Spleen (tissue), 7 donors: ENCODE measurements around the gene RHOBTB1.

Source experiments
- POLR2A ChIP-seq, 3 donors: fragments of 450-650 bp; IDR thresholded peaks; one replicate each; pipeline ENCODE4 v1.5.1; 2017; ENCODE audit warnings: antibody characterized with exemption in 3 of 3, mild to moderate bottlenecking in 1 of 3
- TF ChIP-seq, protein P1 (sequence below), 11 experiments: fragments of 200-600 bp in 7 of 11; fragments of 450-650 bp in 4 of 11; sonication (generic) in 4 of 11; IDR thresholded peaks in 8 of 11; conservative IDR thresholded peaks in 3 of 11; 1 replicate in 7 of 11; 2 replicates in 4 of 11; pipeline versions ENCODE4 v1.4.0 to v1.8.0; 2016 to 2021; ENCODE audit warnings: antibody characterized with exemption in 11 of 11, inconsistent platforms in 4 of 11, mild to moderate bottlenecking in 1 of 11
- donor health status: DM: no; HTN: no; CAD: no; lungs with moderate emphysema.
- donor health status: DM: no; HTN: no; CAD: no.
- donor health status: DM: no; HTN: no; CAD: no.

DNA sequence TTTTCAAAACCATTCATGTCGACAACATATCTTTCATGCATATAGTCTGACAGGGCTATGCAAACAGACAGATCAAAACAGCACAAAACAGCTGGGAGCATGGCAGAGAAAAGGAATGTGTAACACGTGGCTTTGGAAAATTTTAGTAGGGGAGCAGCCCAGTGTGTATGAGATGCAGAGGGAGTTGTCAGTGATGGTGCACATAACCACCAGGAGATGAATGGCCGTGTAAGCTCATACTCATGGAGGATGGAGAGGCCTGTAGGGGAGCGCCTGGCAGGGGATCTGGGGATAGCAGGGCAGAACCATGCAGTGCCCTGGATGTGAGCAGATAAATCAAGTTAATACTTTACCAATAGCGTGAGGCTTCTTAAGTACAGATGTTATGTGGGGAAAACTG, 45.7 kb downstream of the RHOBTB1 start:
- TF ChIP-seq, protein P1, sequence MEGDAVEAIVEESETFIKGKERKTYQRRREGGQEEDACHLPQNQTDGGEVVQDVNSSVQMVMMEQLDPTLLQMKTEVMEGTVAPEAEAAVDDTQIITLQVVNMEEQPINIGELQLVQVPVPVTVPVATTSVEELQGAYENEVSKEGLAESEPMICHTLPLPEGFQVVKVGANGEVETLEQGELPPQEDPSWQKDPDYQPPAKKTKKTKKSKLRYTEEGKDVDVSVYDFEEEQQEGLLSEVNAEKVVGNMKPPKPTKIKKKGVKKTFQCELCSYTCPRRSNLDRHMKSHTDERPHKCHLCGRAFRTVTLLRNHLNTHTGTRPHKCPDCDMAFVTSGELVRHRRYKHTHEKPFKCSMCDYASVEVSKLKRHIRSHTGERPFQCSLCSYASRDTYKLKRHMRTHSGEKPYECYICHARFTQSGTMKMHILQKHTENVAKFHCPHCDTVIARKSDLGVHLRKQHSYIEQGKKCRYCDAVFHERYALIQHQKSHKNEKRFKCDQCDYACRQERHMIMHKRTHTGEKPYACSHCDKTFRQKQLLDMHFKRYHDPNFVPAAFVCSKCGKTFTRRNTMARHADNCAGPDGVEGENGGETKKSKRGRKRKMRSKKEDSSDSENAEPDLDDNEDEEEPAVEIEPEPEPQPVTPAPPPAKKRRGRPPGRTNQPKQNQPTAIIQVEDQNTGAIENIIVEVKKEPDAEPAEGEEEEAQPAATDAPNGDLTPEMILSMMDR (IDR thresholded peaks at IDR 0.05 in 8 of 11, conservative IDR thresholded peaks at IDR 0.05 in 3 of 11): no peak
- no peak for TF ChIP-seq POLR2A (IDR thresholded peaks at IDR 0.05)
